HepG2 (cell line): ENCODE data around the gene SLC25A33. TPM values are rescaled to one million over a fixed set of nuclear protein-coding genes. Genes with fewer than 3 reads are reported as not detected.

Experiments used
- KAT7 ChIP-seq: IDR thresholded peaks from 2 replicates; pipeline ENCODE4 v1.6.1; 2018; ENCODE audit warnings: borderline replicate concordance, missing compliant biosample characterization
- PCBP2 ChIP-seq: fragments of 200-400 bp; formaldehyde crosslinking; optimal IDR thresholded peaks from 2 replicates; pipeline ENCODE3; 2018; ENCODE audit warnings: low read length, low read depth; ENCODE audit not compliant: poor library complexity, severe bottlenecking
- PPARG ChIP-seq: conservative IDR thresholded peaks from 2 replicates; pipeline ENCODE4 v1.6.1; 2016; ENCODE audit warnings: missing biosample characterization, missing genetic modification reagents
- SOX13 ChIP-seq, 3 experiments: fragments of 450-650 bp in 1 of 3; sonication (generic) in 1 of 3; formaldehyde crosslinking in 1 of 3; IDR thresholded peaks in 2 of 3; conservative IDR thresholded peaks in 1 of 3; 2 replicates each; pipeline versions ENCODE4 v1.5.0 to v1.6.1; 2016 to 2020; ENCODE audit warnings: antibody characterized with exemption in 1 of 3, mild to moderate bottlenecking in 1 of 3, missing compliant biosample characterization in 1 of 3, missing genetic modification reagents in 1 of 3, moderate library complexity in 1 of 3
- SRSF1 ChIP-seq: fragments of 200-400 bp; formaldehyde crosslinking; optimal IDR thresholded peaks from 2 replicates; pipeline ENCODE3; 2017; ENCODE audit warnings: mild to moderate bottlenecking, low read depth, low read length, moderate library complexity
- ZNF136 ChIP-seq: sonication (generic); formaldehyde crosslinking; IDR thresholded peaks from 2 replicates; pipeline ENCODE4 v1.8.1; 2022; ENCODE audit warnings: low read depth, mild to moderate bottlenecking, moderate library complexity, missing genetic modification reagents
- ZNF44 ChIP-seq: sonication (generic); formaldehyde crosslinking; IDR thresholded peaks from 2 replicates; pipeline ENCODE4 v1.5.1; 2020; ENCODE audit warnings: mild to moderate bottlenecking, missing genetic modification reagents
- ZNF775 ChIP-seq: sonication (generic); formaldehyde crosslinking; IDR thresholded peaks from 2 replicates; pipeline ENCODE4 v1.4.0; 2020; ENCODE audit warnings: missing genetic modification reagents, mild to moderate bottlenecking, moderate library complexity, borderline replicate concordance
- polyA plus RNA-seq, 8 experiments: library from polyadenylated mRNA; depleted of rRNA in 3 of 8; stranded (reverse) in 7 of 8; unstranded in 1 of 8; fragments of >200 nt; fragmentation: Illumina TruSeq in 4 of 8; extraction: Trizol in 4 of 8; gene quantifications; 2 replicates each; pipeline versions ENCODE4 v1.2.1 to v1.2.3, GENCODE V29; 2011 to 2016; ENCODE audit warnings: low read depth in 4 of 8, missing spikeins in 1 of 8, mixed read lengths in 1 of 8; ENCODE audit not compliant: insufficient read depth in 1 of 8
- total RNA-seq, 5 experiments: library from RNA; depleted of rRNA; stranded (reverse); fragments of >200 nt; fragmentation: Illumina TruSeq; extraction: Trizol; gene quantifications; 2 replicates each; pipeline ENCODE4 v1.2.3, GENCODE V29; 2016; ENCODE audit warnings: low read depth in 1 of 5
- TF ChIP-seq, protein P1 (sequence below): sonication (generic); formaldehyde crosslinking; IDR thresholded peaks from 2 replicates; pipeline ENCODE4 v1.5.1; 2020; ENCODE audit warnings: mild to moderate bottlenecking, missing genetic modification reagents
- TF ChIP-seq, protein P2 (sequence below): sonication (generic); formaldehyde crosslinking; IDR thresholded peaks from 2 replicates; pipeline ENCODE4 v1.5.1; 2020; ENCODE audit warnings: missing genetic modification reagents, mild to moderate bottlenecking, borderline replicate concordance
- TF ChIP-seq, protein P3 (sequence below), 2 experiments: sonication (generic) in 1 of 2; formaldehyde crosslinking in 1 of 2; IDR thresholded peaks; 2 replicates each; pipeline versions ENCODE4 v1.5.1 to v1.6.1; 2011 to 2020; ENCODE audit warnings: borderline replicate concordance in 1 of 2, low read depth in 1 of 2, low read length in 1 of 2, mild to moderate bottlenecking in 1 of 2, missing genetic modification reagents in 1 of 2, moderate library complexity in 1 of 2
- TF ChIP-seq, protein P4 (sequence below): sonication (generic); formaldehyde crosslinking; IDR thresholded peaks from 2 replicates; pipeline ENCODE4 v1.9.0; 2021; ENCODE audit warnings: missing genetic modification reagents, borderline replicate concordance
- TF ChIP-seq, protein P5 (sequence below): sonication (generic); formaldehyde crosslinking; conservative IDR thresholded peaks from 2 replicates; pipeline ENCODE4 v1.8.0; 2022; ENCODE audit warnings: missing genetic modification reagents

Gene SLC25A33
- total and polyA plus RNA-seq, 2 of the 13 experiments (the other 11 are each of a cell fraction or from before 2014, with no cell fraction given): 15.4 to 50.3 TPM

- TF ChIP-seq, protein P1, sequence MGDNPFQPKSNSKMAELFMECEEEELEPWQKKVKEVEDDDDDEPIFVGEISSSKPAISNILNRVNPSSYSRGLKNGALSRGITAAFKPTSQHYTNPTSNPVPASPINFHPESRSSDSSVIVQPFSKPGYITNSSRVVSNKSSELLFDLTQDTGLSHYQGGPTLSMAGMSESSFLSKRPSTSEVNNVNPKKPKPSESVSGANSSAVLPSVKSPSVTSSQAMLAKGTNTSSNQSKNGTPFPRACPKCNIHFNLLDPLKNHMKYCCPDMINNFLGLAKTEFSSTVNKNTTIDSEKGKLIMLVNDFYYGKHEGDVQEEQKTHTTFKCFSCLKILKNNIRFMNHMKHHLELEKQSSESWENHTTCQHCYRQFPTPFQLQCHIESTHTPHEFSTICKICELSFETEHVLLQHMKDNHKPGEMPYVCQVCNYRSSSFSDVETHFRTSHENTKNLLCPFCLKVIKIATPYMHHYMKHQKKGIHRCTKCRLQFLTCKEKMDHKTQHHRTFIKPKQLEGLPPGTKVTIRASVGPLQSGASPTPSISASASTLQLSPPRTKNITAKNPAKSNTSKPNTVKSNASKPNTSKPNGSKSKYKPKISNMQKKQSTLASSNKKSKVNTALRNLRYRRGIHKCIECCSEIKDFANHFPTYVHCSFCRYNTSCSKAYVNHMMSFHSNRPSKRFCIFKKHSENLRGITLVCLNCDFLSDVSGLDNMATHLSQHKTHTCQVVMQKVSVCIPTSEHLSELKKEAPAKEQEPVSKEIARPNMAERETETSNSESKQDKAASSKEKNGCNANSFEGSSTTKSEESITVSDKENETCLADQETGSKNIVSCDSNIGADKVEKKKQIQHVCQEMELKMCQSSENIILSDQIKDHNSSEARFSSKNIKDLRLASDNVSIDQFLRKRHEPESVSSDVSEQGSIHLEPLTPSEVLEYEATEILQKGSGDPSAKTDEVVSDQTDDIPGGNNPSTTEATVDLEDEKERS (CRISPR knock-in tag): no peak
- TF ChIP-seq PPARG (CRISPR knock-in tag) (0 out of 2 replicates have a peak, but pooled peaks have one; percentile 32), SRSF1 (no peak), ZNF44 (CRISPR knock-in tag) (no peak), PCBP2 (no peak), SOX13 (IDR thresholded peaks at IDR 0.05) (no peak), SOX13 (CRISPR knock-in tag; conservative IDR thresholded peaks at IDR 0.05 in 1 of 2, IDR thresholded peaks at IDR 0.05 in 1 of 2) (peak in 1 of 2 experiments; percentile 14; a peak in 1 of 4 replicates), KAT7 (peak; percentile 55; the same call in 1 of the 2 replicates), ZNF136 (CRISPR knock-in tag) (no peak), ZNF775 (CRISPR knock-in tag) (no peak)
- TF ChIP-seq, protein P2, sequence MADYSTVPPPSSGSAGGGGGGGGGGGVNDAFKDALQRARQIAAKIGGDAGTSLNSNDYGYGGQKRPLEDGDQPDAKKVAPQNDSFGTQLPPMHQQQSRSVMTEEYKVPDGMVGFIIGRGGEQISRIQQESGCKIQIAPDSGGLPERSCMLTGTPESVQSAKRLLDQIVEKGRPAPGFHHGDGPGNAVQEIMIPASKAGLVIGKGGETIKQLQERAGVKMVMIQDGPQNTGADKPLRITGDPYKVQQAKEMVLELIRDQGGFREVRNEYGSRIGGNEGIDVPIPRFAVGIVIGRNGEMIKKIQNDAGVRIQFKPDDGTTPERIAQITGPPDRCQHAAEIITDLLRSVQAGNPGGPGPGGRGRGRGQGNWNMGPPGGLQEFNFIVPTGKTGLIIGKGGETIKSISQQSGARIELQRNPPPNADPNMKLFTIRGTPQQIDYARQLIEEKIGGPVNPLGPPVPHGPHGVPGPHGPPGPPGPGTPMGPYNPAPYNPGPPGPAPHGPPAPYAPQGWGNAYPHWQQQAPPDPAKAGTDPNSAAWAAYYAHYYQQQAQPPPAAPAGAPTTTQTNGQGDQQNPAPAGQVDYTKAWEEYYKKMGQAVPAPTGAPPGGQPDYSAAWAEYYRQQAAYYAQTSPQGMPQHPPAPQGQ: no peak
- TF ChIP-seq, protein P3, sequence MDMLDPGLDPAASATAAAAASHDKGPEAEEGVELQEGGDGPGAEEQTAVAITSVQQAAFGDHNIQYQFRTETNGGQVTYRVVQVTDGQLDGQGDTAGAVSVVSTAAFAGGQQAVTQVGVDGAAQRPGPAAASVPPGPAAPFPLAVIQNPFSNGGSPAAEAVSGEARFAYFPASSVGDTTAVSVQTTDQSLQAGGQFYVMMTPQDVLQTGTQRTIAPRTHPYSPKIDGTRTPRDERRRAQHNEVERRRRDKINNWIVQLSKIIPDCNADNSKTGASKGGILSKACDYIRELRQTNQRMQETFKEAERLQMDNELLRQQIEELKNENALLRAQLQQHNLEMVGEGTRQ (IDR thresholded peaks at IDR 0.05; ENCODE audit: low read depth, low read length): no peak
- TF ChIP-seq, protein P3 (CRISPR knock-in tag; IDR thresholded peaks at IDR 0.05; ENCODE audit: borderline replicate concordance): no peak
- TF ChIP-seq, protein P4, sequence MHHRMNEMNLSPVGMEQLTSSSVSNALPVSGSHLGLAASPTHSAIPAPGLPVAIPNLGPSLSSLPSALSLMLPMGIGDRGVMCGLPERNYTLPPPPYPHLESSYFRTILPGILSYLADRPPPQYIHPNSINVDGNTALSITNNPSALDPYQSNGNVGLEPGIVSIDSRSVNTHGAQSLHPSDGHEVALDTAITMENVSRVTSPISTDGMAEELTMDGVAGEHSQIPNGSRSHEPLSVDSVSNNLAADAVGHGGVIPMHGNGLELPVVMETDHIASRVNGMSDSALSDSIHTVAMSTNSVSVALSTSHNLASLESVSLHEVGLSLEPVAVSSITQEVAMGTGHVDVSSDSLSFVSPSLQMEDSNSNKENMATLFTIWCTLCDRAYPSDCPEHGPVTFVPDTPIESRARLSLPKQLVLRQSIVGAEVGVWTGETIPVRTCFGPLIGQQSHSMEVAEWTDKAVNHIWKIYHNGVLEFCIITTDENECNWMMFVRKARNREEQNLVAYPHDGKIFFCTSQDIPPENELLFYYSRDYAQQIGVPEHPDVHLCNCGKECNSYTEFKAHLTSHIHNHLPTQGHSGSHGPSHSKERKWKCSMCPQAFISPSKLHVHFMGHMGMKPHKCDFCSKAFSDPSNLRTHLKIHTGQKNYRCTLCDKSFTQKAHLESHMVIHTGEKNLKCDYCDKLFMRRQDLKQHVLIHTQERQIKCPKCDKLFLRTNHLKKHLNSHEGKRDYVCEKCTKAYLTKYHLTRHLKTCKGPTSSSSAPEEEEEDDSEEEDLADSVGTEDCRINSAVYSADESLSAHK (CRISPR knock-in tag): no peak
- TF ChIP-seq, protein P5, sequence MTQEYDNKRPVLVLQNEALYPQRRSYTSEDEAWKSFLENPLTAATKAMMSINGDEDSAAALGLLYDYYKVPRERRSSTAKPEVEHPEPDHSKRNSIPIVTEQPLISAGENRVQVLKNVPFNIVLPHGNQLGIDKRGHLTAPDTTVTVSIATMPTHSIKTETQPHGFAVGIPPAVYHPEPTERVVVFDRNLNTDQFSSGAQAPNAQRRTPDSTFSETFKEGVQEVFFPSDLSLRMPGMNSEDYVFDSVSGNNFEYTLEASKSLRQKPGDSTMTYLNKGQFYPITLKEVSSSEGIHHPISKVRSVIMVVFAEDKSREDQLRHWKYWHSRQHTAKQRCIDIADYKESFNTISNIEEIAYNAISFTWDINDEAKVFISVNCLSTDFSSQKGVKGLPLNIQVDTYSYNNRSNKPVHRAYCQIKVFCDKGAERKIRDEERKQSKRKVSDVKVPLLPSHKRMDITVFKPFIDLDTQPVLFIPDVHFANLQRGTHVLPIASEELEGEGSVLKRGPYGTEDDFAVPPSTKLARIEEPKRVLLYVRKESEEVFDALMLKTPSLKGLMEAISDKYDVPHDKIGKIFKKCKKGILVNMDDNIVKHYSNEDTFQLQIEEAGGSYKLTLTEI (CRISPR knock-in tag): no peak
Observed at GRCh38 chr1:9494936-9495758, 44.1 kb upstream of the SLC25A33 start (continued).
